ENCODE measurements around the gene KBTBD8. TPM values are rescaled to one million over a fixed set of nuclear protein-coding genes. Genes with fewer than 3 reads are reported as not detected.

Gene KBTBD8
- total RNA-seq, 4 donors from 2014 or later, result 1.4 to 3.3 (median 2.4) TPM

- Histone ChIP-seq H3K27ac (replicated peaks in 1 of 4) (no peak overlapping the region), H3K4me1 (no peaks in the 10 kb centered on the region), H3K27me3 (no peaks in the 10 kb centered on the region), H3K9me3 (no peaks in the 10 kb centered on the region), H3K4me3 (no peak overlapping the region), H3K36me3 (no peaks in the 10 kb centered on the region)
- DNase-seq (ENCODE audit: extremely low spot score), result no peak
- TF ChIP-seq CTCF (IDR thresholded peaks at IDR 0.05), result no peak
- TF ChIP-seq POLR2A (IDR thresholded peaks at IDR 0.05; ENCODE audit: low read depth), result no peak
- TF ChIP-seq EP300 (IDR thresholded peaks at IDR 0.05), result no peak
- no peak for TF ChIP-seq POLR2AphosphoS5 (IDR thresholded peaks at IDR 0.05)
- intact Hi-C loops (cut with DNase I), result no loop called here
- WGBS, result 38% methylated on average over 3 of the region's 3 CpGs
These were observed 33.0 kb downstream of the KBTBD8 start for GRCh38 chr3:67030785-67031740.

GRCh38 chr3:67031986-67032385 is 33.9 kb downstream of the KBTBD8 start:
- intact Hi-C loops (cut with DNase I), result no loop called here
- Histone ChIP-seq H3K4me3 (no peak overlapping the region), H3K9me3 (no peaks in the 10 kb centered on the region), H3K4me1 (no peaks in the 10 kb centered on the region), H3K27me3 (no peaks in the 10 kb centered on the region), H3K36me3 (no peaks in the 10 kb centered on the region), H3K27ac (replicated peaks in 1 of 4) (no peak overlapping the region)
- no peak for TF ChIP-seq CTCF (IDR thresholded peaks at IDR 0.05)
- TF ChIP-seq POLR2A (IDR thresholded peaks at IDR 0.05; ENCODE audit: low read depth), result no peak
- no peak for DNase-seq (ENCODE audit: extremely low spot score)
- 50% methylated on average over 1 of the region's 1 CpG for WGBS

- TF ChIP-seq POLR2AphosphoS5 (IDR thresholded peaks at IDR 0.05) (no peak), EP300 (IDR thresholded peaks at IDR 0.05) (no peak), CTCF (IDR thresholded peaks at IDR 0.05) (no peak), POLR2A (IDR thresholded peaks at IDR 0.05; ENCODE audit: low read depth) (no peak)
- H3K4me3 ChIP-seq, result no peak overlapping the region
- no peaks in the 10 kb centered on the region for H3K9me3 ChIP-seq
- no peak overlapping the region for H3K27ac ChIP-seq (replicated peaks in 1 of 4)
- intact Hi-C loops (cut with DNase I), result no loop called here
- no peaks in the 10 kb centered on the region for H3K4me1 ChIP-seq
- H3K27me3 ChIP-seq, result no peaks in the 10 kb centered on the region
- WGBS, result 75% methylated on average over 2 of the region's 2 CpGs
- DNase-seq (ENCODE audit: extremely low spot score), result no peak
- H3K36me3 ChIP-seq, result no peaks in the 10 kb centered on the region
These were observed 35.0 kb downstream of the KBTBD8 start for GRCh38 chr3:67033079-67033478.

GRCh38 chr3:67034371-67034770 is 36.3 kb downstream of the KBTBD8 start:
- Histone ChIP-seq H3K4me3 (no peak overlapping the region), H3K27me3 (no peaks in the 10 kb centered on the region), H3K4me1 (no peaks in the 10 kb centered on the region), H3K9me3 (no peaks in the 10 kb centered on the region), H3K36me3 (no peaks in the 10 kb centered on the region), H3K27ac (replicated peaks in 1 of 4) (no peak overlapping the region)
- DNase-seq (ENCODE audit: extremely low spot score), result no peak
- intact Hi-C loops (cut with DNase I), result no loop called here
- TF ChIP-seq POLR2AphosphoS5 (IDR thresholded peaks at IDR 0.05), result no peak
- TF ChIP-seq POLR2A (IDR thresholded peaks at IDR 0.05; ENCODE audit: low read depth), result no peak
- no peak for TF ChIP-seq CTCF (IDR thresholded peaks at IDR 0.05)
- TF ChIP-seq EP300 (IDR thresholded peaks at IDR 0.05), result no peak
- 79% methylated on average over 3 of the region's 3 CpGs for WGBS

Data from esophagus muscularis mucosa (tissue), 4 donors.